Ishikawa (cell line): ENCODE results near the gene FAM83G.

Source experiments
- CREB1 ChIP-seq: IDR thresholded peaks from 2 replicates; pipeline ENCODE4 v1.6.1; 2012; ENCODE audit warnings: low read depth
- EGR1 ChIP-seq: IDR thresholded peaks from 2 replicates; pipeline ENCODE4 v1.6.1; 2012
- EP300 ChIP-seq: IDR thresholded peaks from 2 replicates; pipeline ENCODE4 v1.6.1; 2012; ENCODE audit warnings: borderline replicate concordance
- NFIC ChIP-seq: IDR thresholded peaks from 2 replicates; pipeline ENCODE4 v1.6.1; 2012
- RAD21 ChIP-seq: IDR thresholded peaks from 2 replicates; pipeline ENCODE4 v1.6.1; 2012; ENCODE audit warnings: low read depth
- REST ChIP-seq: IDR thresholded peaks from 2 replicates; pipeline ENCODE4 v1.6.1; 2012; ENCODE audit warnings: low read depth, mild to moderate bottlenecking
- TAF1 ChIP-seq: IDR thresholded peaks from 2 replicates; pipeline ENCODE4 v1.6.1; 2012; ENCODE audit warnings: low read depth, mild to moderate bottlenecking
- TCF12 ChIP-seq: IDR thresholded peaks from 2 replicates; pipeline ENCODE4 v1.6.1; 2012; ENCODE audit warnings: low read depth
- YY1 ChIP-seq: IDR thresholded peaks from 2 replicates; pipeline ENCODE4 v1.6.1; 2012; ENCODE audit warnings: low read depth

GRCh38 chr17:19022747-19023146 is 18.2 kb upstream of the FAM83G start:
- TF ChIP-seq EGR1 = no peak
- no peak for TF ChIP-seq YY1
- TF ChIP-seq TCF12 = no peak
- no peak for TF ChIP-seq RAD21
- no peak for TF ChIP-seq EP300
- no peak for TF ChIP-seq CREB1
- TF ChIP-seq REST = no peak
- no peak for TF ChIP-seq TAF1
- no peak for TF ChIP-seq NFIC
